K562 (cell line): Measurements from ENCODE around the gene ERN1.

Experiments
- AFF1 ChIP-seq, 2 experiments: fragments of 450-650 bp; IDR thresholded peaks; 2 replicates each; pipeline ENCODE4 v1.6.1; 2018; ENCODE audit warnings: mild to moderate bottlenecking in 2 of 2, low read depth in 1 of 2; ENCODE audit not compliant: partially characterized antibody in 2 of 2
- CTCF ChIP-seq, 3 experiments: IDR thresholded peaks in 2 of 3; conservative IDR thresholded peaks in 1 of 3; 2 replicates each; pipeline ENCODE4 v1.5.1; 2011 to 2012; ENCODE audit warnings: low read length in 3 of 3, mild to moderate bottlenecking in 3 of 3, control low read depth in 2 of 3, improper control_type of control experiment in 1 of 3, inconsistent platforms in 1 of 3, low read depth in 1 of 3, mixed read lengths in 1 of 3, moderate library complexity in 1 of 3; ENCODE audit not compliant: insufficient read depth in 2 of 3
- MED1 ChIP-seq: sonication (generic); formaldehyde crosslinking; IDR thresholded peaks from 2 replicates; pipeline ENCODE4 v1.8.1; 2023; ENCODE audit warnings: missing genetic modification reagents, borderline replicate concordance
- MEF2D ChIP-seq: conservative IDR thresholded peaks from 2 replicates; pipeline ENCODE4 v1.6.1; 2016; ENCODE audit warnings: low read depth, missing genetic modification characterization, missing compliant biosample characterization
- POLR2A ChIP-seq: fragments of 450-650 bp; conservative IDR thresholded peaks from 2 replicates; pipeline ENCODE4 v1.6.1; 2016
- TCF7 ChIP-seq: sonication (generic); IDR thresholded peaks from 2 replicates; pipeline ENCODE4 v1.6.1; 2016; ENCODE audit warnings: antibody characterized with exemption, borderline replicate concordance
- ZKSCAN3 ChIP-seq: fragments of 250-450 bp; sonication (Bioruptor Pico); IDR thresholded peaks from 2 replicates; pipeline ENCODE4 v1.4.0; 2020

- TF ChIP-seq TCF7 (no peak), MED1 (CRISPR knock-in tag) (no peak), AFF1 (IDR thresholded peaks at IDR 0.05; ENCODE audit: low read depth in 1 of 2, partially characterized antibody in 2 of 2) (no peak), ZKSCAN3 (CRISPR knock-in tag) (no peak), POLR2A (no peak), MEF2D (tag) (no peak), CTCF (IDR thresholded peaks at IDR 0.05 in 2 of 3, conservative IDR thresholded peaks at IDR 0.05 in 1 of 3; ENCODE audit: insufficient read depth in 2 of 3, low read depth in 1 of 3, low read length in 3 of 3) (no peak)
These were observed 140.2 kb downstream of the ERN1 start for GRCh38 chr17:63989622-63990345.
